H1 (cell line): Measurements from ENCODE around the gene ACVR1. TPM values are rescaled to one million over a fixed set of nuclear protein-coding genes. Genes with fewer than 3 reads are reported as not detected.

Experiments used
- CEBPB ChIP-seq: IDR thresholded peaks from 2 replicates; pipeline ENCODE4 v1.6.1; 2012; ENCODE audit warnings: low read depth, low read length
- CHD2 ChIP-seq: IDR thresholded peaks from 2 replicates; pipeline ENCODE4 v1.6.1; 2012; ENCODE audit warnings: low read length, improper control_type of control experiment
- CHD7 ChIP-seq: fragments of 300-600 bp; sonication (generic); IDR thresholded peaks from 2 replicates; pipeline ENCODE4 v1.7.1; 2012; ENCODE audit warnings: low read length, moderate library complexity, mild to moderate bottlenecking, inconsistent platforms; ENCODE audit not compliant: insufficient replicate concordance
- EZH2 ChIP-seq: fragments of 200-600 bp; sonication (generic); IDR thresholded peaks from 2 replicates; pipeline ENCODE4 v1.7.1; 2012; ENCODE audit warnings: low read depth, mild to moderate bottlenecking, moderate library complexity, low read length, inconsistent platforms; ENCODE audit not compliant: severe bottlenecking
- JUN ChIP-seq: IDR thresholded peaks from 2 replicates; pipeline ENCODE4 v1.6.1; 2011; ENCODE audit warnings: low read depth, mild to moderate bottlenecking, improper control_type of control experiment, low read length
- KDM1A ChIP-seq: fragments of 200-600, 300-600 bp; sonication (generic); IDR thresholded peaks from 2 replicates; pipeline ENCODE4 v1.7.1; 2016; ENCODE audit warnings: mild to moderate bottlenecking, low read length, borderline replicate concordance
- PHF8 ChIP-seq: fragments of 200-600 bp; sonication (generic); conservative IDR thresholded peaks from 2 replicates; pipeline ENCODE4 v1.7.1; 2012; ENCODE audit warnings: low read depth, mild to moderate bottlenecking, inconsistent platforms, low read length, moderate library complexity
- POU5F1 ChIP-seq: IDR thresholded peaks from 2 replicates; pipeline ENCODE4 v1.6.1; 2011; ENCODE audit warnings: low read depth, mild to moderate bottlenecking, low read length, moderate library complexity
- SUZ12 ChIP-seq: fragments of 200-600 bp; sonication (generic); IDR thresholded peaks from 2 replicates; pipeline ENCODE4 v1.6.1; 2012; ENCODE audit warnings: mild to moderate bottlenecking, inconsistent platforms, low read length, moderate library complexity, mixed read lengths
- TAF7 ChIP-seq: optimal IDR thresholded peaks from 2 replicates; pipeline ENCODE3; 2011; ENCODE audit warnings: low read depth, mild to moderate bottlenecking, inconsistent platforms, low read length, moderate library complexity, borderline replicate concordance
- TCF12 ChIP-seq: IDR thresholded peaks from 2 replicates; pipeline ENCODE4 v1.6.1; 2011; ENCODE audit warnings: low read depth, mild to moderate bottlenecking, low read length
- polyA plus RNA-seq, 7 experiments: library from polyadenylated mRNA; depleted of rRNA in 3 of 7; stranded (reverse) in 5 of 7; unstranded in 2 of 7; fragments of >200 nt in 5 of 7; fragments of 200-250 nt in 2 of 7; gene quantifications; 1 replicate in 5 of 7; 2 replicates in 1 of 7; 4 replicates in 1 of 7; pipeline versions ENCODE4 v1.2.1 to v1.2.3, GENCODE V29; 2011 to 2013; ENCODE audit warnings: missing spikeins in 2 of 7, mixed read lengths in 2 of 7
- total RNA-seq: library from RNA; stranded (reverse); fragmentation: NEBNext Ultra II Directional; extraction: Animal tissue kit (Norgen Biotek cat#: 25700); gene quantifications from 2 replicates; pipeline ENCODE4 v1.2.1, GENCODE V29; 2021

Gene ACVR1
- total and polyA plus RNA-seq, 2 of the 8 experiments (the other 6 are each of a cell fraction or from before 2014, with no cell fraction given) = 8.5 to 17.7 TPM

GRCh38 chr2:157748371-157749142, 127.6 kb downstream of the ACVR1 start (continued):
- TF ChIP-seq CHD7 (no peak), TAF7 (no peak), TCF12 (no peak), KDM1A (no peak), JUN (no peak), EZH2 (no peak), SUZ12 (no peak), POU5F1 (no peak), CEBPB (no peak), CHD2 (no peak), PHF8 (no peak)
- TF ChIP-seq, all 59 proteins: peak for 0
